ENCODE measurements around the gene TBC1D22B.
"Not testable (repeated sequence)": the region's sequence is repeated elsewhere in the genome, so short reads cannot be mapped to it uniquely, and the experiment has no call there.

TBC1D22B gene

GRCh38 chr6:37324131-37325033 lies 66.8 kb downstream of the TBC1D22B start:
- no peak for FAIRE-seq

DNA sequence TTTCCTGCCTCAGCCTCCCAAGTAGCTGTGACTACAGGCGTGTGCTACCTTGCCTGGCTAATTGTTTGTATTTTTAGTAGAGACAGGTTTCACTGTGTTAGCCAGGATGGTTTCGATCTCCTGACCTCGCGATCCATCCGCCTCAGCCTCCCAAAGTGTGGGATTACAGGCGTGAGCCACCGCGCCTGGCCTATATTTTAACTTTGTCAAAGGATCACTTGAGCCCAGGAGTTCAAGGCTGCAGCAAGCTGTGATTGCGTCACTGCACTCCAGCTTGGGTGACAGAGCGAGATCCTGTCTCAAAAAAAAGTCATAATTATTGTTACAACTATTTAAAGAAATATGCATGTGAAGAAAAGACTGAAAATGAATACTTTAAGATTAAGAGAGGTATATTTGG lies 72.8 kb downstream of the TBC1D22B start:
- FAIRE-seq, result not testable (repeated sequence)

- no peak for FAIRE-seq
Observed at GRCh38 chr6:37331047-37331446, 73.5 kb downstream of the TBC1D22B start.

GRCh38 chr6:37332894-37333293 lies 75.3 kb downstream of the TBC1D22B start:
- FAIRE-seq, result no peak

DNA sequence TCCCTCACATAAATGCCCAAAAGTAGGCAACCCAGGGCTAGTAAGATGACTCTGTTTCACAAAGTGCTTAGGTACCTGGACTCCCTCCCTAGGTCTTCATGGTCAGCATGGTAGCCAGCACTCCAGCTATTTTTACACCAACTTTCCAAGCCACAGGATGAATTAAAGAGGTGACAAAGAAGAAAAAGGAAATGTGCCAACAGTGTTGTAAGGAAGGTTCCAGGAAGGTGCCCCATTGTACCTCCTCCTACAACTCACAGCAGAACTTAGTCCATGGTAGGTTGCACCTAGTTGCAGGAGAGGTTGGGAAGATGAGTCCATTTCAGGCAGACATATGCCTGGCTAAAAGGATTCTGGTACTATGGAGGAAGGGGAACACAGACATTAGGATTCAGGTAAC lies 76.5 kb downstream of the TBC1D22B start:
- no peak for FAIRE-seq

DNA sequence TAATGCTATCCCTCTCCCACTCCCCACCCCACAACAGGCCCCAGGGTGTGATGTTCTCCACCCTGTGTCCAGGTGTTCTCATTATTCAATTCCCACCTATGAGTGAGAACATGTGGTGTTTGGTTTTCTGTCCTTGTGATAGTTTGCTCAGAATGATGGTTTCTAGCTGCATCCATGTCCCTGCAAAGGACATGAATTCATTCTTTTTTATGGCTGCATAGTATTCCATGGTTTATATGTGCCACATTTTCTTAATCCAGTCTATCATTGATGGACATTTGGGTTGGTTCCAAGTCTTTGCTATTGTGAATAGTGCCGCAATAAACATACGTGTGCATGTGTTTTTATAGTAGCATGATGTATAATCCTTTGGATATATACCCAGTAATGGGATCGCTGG lies 80.7 kb downstream of the TBC1D22B start:
- not testable (repeated sequence) for FAIRE-seq

DNA sequence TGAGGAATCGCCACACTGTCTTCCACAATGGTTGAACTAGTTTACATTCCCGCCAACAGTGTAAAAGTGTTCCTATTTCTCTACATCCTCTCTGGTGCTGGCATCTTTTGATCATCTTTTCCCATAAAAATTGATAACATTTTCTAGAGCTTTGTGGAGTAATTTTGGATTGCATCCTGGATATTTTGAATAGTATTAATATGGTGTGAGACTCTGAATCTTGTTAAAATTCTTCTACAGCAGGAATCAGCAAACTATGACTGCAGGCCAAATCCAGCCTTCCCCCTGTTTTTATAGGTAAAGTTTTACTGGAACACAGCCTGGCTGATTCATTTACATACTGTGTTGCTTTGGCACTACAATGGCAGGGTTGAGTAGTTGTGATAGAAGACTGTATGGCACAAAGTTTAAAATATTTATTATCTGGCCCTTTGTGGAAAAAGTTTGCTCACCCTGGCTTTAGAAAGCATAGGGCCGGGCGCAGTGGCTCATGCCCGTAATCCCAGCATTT lies 81.2 kb downstream of the TBC1D22B start:
- no peak for FAIRE-seq

DNA sequence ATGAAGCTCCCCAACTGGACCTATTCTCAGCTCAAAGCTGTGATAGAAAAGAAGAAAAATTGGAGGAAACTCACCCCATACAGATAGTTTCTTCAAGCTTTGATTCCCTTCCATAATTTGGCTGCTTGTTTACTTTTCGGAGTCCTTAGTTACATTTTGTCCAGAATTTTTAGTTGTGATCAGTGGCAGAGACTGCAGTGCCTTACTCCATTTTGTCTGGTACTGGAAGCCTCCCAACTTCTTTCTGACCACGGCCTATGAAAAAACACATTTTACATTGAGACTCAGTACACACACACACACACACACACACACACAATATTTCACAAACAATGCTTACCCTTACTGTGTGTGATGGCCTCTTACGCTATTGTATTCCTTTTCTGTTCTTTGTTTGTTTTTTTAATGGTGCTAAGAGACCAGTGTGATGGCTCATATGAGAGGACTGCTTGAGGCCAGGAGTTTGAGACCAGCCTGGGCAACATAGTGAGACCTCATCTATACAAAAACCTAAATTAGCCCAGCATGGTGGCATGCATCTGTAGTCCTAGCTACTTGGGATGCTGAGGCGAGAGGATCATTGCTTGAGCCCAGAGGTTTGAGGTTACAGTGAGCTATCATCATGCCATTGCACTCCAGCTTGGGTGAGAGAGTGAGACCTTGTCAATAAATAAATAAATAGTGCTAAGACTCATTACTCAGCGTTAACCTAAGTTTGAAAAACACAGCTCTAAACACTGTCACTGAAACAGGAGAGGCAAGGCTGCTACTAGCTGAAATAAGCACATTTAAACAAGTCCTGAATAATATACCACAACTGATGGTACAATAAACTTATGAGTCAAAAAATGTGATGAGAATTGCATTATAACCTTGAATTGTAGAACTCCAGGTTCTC lies 82.4 kb downstream of the TBC1D22B start:
- FAIRE-seq, result no peak

DNA sequence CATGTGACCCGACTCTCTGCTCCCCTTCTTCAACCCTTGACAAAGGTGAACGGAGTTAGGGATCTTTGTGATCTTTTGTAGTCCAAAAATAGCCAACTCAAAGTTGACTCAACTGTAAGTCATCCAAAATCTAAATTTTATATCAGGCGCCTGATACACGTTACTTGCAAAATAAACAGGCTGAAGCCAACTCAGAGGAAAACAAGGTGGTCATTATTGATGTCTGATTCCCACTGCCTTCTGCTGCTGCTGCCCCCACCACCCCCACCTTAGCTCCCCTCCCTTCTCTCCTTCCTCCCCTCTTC lies 83.0 kb downstream of the TBC1D22B start:
- FAIRE-seq, result no peak

DNA sequence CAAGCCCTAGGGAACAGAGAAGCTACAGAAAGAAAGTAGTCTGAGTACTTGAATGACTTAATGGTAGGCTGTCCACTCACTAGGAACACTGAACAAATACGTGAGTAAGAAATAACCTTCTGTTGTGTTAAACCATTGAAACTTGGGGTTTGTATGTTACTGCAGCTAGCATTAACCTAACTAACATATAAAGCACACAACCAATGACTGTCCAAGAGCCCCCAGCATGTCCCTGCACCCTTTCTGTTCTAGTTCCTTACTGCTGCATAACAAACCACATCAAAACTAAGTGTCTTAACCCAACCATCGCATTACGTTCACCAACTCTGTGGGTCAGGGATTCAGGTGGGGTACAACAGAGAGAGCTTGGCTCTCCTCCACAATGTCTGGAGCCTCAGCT lies 85.7 kb downstream of the TBC1D22B start:
- FAIRE-seq, result no peak

- FAIRE-seq, result no peak
Observed at GRCh38 chr6:37344308-37344707, 86.7 kb downstream of the TBC1D22B start.

DNA sequence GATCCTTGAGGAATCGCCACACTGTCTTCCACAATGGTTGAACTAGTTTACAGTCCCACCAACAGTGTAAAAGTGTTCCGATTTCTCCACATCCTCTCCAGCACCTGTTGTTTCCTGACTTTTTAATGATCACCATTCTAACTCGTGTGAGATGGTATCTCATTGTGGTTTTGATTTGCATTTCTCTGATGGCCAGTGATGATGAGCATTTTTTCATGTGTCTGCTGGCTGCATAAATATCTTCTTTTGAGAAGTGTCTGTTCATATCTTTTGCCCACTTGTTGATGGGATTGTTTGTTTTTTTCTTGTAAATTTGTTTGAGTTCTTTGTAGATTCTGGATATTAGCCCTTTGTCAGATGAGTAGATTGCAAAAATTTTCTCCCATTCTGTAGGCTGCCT lies 88.2 kb downstream of the TBC1D22B start:
- FAIRE-seq, result not testable (repeated sequence)

GRCh38 chr6:37347177-37347576 lies 89.6 kb downstream of the TBC1D22B start:
- FAIRE-seq, result no peak

DNA sequence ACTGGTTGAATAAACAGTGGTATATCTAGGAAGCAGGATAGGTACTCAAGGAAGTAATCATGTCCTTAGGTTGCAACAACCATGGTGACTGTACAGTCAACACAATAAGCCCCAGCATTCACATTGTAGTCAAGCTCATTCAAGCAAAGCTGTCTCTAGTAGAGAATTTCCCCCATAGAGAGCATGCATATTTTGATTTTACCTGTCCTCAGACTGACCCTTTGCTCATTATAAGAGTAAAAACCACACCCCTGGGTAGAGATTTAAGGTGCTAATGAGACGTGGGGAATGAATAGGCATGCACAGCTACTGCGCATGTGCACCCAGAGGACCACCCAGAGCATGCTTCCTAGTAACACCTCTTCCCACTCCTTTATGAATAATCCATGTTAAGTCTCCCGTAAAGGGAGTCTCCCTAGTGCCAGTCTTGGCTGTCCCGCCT lies 90.1 kb downstream of the TBC1D22B start:
- no peak for FAIRE-seq

GRCh38 chr6:37351027-37351426 lies 93.5 kb downstream of the TBC1D22B start:
- no peak for FAIRE-seq

DNA sequence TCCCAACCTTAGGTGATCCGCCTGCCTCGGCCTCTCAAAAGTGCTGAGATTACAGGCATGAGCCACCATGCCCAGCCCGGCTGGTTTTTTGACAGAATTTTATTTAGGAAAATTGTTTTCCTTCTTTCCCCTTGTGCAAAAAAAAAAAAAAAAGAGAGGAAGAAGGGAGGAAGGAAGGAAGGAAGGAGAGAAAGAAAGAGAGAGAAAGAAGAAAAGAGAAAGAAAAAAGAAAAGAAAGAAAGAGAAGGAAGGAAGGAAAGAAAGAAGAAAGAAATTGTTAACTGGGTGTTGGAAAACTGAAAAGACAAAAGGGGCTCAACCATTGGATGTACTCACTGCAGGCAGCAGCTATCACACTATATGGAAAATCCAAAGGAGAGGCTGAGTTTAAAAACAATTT lies 94.8 kb downstream of the TBC1D22B start:
- no peak for FAIRE-seq

- no peak for FAIRE-seq
Observed at GRCh38 chr6:37353761-37354525, 96.4 kb downstream of the TBC1D22B start, which contains the start of gene RNF8. TSS of gene RNF8 (plus strand) at chr6:37353983. CDS start at chr6:37354165, 182 bp downstream.

DNA sequence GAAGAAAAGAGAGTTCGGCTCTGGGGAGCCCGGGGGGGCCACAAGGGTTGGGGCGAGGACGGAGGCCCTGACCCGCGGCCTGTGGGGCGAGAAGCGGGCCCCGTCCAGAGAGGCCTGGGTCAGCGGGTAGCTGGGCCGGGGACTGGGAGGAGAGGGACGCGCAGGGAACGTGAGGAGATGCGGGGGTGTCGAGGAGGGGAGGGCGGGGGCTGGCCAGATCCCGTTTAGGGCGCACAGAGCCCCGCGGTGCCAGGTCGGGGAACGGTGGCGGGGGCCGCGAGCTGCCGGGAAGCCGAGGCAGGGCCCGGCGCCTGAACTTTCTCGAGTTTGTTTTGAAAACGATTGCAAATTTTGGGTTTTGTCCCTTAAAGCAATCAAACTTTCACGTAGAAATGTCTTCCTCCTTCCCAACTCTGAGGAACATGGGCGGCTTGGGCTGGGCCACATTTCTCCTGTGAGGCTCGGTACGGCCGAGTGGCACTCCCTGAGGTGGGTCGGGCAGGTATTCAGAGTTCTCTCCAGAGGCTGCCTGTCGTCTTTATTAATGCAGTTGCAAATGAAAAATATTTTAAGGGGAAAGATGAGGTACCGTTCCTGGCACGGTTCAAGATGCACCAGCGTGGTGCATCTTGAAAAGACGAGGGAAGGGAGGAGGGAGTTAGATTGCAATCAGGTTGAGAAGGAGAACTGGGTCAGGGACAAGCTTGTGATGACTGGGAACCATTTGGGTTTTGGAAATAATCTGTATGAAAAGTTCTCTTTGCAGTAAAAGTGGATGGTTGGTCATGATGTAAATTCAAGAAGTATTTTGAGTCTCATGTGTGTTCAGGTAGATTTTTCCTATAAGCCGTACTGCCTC lies 97.2 kb downstream of the TBC1D22B start:
- FAIRE-seq, result no peak

DNA sequence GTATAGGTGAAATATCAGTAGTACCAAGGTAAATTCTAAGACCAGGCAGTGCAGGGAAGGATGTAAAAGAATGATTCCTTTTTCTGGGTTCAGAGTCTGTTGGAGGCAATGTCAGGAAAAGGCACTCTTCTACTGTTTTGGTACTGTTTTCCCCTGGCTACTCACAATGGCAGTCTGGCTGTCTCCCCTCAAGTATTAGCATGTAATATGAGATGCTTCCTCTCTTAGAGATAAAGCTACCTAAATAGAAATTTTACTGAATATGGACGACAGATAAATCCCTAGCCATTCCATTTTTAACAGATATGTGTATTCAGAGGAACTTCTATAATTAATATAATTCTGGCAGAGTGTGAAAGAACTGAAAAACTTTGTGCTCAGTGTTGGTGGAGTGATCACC lies 99.7 kb downstream of the TBC1D22B start:
- FAIRE-seq, result no peak

- no peak for FAIRE-seq
Observed at GRCh38 chr6:37357860-37358259, 100.3 kb downstream of the TBC1D22B start.

DNA sequence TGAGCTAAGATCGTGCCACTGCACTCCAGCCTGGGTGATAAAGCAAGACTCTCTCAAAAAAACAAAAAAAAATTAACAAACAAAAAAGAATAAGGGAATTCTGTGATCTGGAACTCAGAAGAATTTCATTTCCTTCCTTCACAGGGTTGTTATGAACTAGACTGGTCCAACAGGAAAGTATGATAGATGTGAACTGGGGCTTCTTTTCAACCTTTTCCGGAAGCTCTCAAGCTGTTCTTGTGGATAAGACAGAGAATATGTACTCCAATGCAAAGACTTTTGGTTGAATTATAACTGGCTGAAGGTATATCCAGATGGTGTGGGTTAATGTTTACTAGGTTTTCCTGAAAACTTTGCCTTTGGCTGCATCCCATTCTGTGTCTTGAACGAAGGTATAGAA lies 101.5 kb downstream of the TBC1D22B start:
- no peak for FAIRE-seq
